Breast epithelium (tissue), 4 donors: ENCODE results near the gene CDK19. TPM values are rescaled to one million over a fixed set of nuclear protein-coding genes. Genes with fewer than 3 reads are reported as not detected.

Source experiments
- DNase-seq, 2 donors: peaks; one replicate each; pipeline ENCODE4 v3.0.0-alpha.2; 2019; ENCODE audit warnings: low spot score in 2 of 2
- H3K27ac ChIP-seq, 2 donors: fragments of 200-600 bp; sonication (generic) in 1 of 2; one replicate each; pipeline ENCODE4 v1.5.1; 2016 to 2019; ENCODE audit warnings: mild to moderate bottlenecking in 1 of 2
- H3K27me3 ChIP-seq, 2 donors: fragments of 200-600 bp; sonication (generic) in 1 of 2; one replicate each; pipeline versions ENCODE4 v1.5.1 to v1.6.0; 2017 to 2019; ENCODE audit warnings: control low read depth in 1 of 2, mild to moderate bottlenecking in 1 of 2
- H3K36me3 ChIP-seq: fragments of 200-600 bp; one replicate; pipeline ENCODE4 v1.5.1; 2019
- H3K4me1 ChIP-seq, 2 donors: fragments of 200-600 bp; sonication (generic); one replicate each; pipeline ENCODE4 v1.5.1; 2016 to 2019; ENCODE audit warnings: control low read depth in 1 of 2
- H3K4me3 ChIP-seq, 3 donors: fragments of 200-600 bp; sonication (generic); 1 replicate in 2 of 3; 2 replicates in 1 of 3; pipeline ENCODE4 v1.5.1; 2016 to 2019; ENCODE audit warnings: mild to moderate bottlenecking in 3 of 3, moderate library complexity in 2 of 3
- H3K9me3 ChIP-seq, 2 donors: fragments of 200-600 bp; sonication (generic) in 1 of 2; one replicate each; pipeline ENCODE4 v1.5.1; 2016 to 2019; ENCODE audit warnings: control low read depth in 1 of 2
- CTCF ChIP-seq, 3 donors: fragments of 450-650 bp; IDR thresholded peaks; one replicate each; pipeline ENCODE4 v1.5.1; 2016 to 2017; ENCODE audit warnings: antibody characterized with exemption in 3 of 3, mild to moderate bottlenecking in 3 of 3, moderate library complexity in 3 of 3
- POLR2A ChIP-seq: fragments of 450-650 bp; IDR thresholded peaks from one replicate; pipeline ENCODE4 v1.6.1; 2016; ENCODE audit warnings: antibody characterized with exemption, mild to moderate bottlenecking, moderate library complexity
- POLR2AphosphoS5 ChIP-seq, 3 donors: sonication (generic); formaldehyde crosslinking; IDR thresholded peaks; one replicate each; pipeline ENCODE4 v1.6.1; 2017; ENCODE audit warnings: antibody characterized with exemption in 3 of 3
- intact Hi-C: fragments of 100-400 bp; cut with DNase I; formaldehyde crosslinking; loops from one replicate; pipeline ENCODE4 v1.15.1; 2023; ENCODE audit warnings: low total_unique reads
- total RNA-seq, 3 donors: library from RNA; depleted of rRNA; stranded (reverse); fragments of >200 nt; gene quantifications; one replicate each; pipeline ENCODE4 v1.1.0, GENCODE V29; 2016

Gene CDK19
- total RNA-seq, 3 donors from 2014 or later: 14.1 to 17.9 (median 17.9) TPM

GRCh38 chr6:110690916-110691315 is 124.4 kb downstream of the CDK19 start:
- Histone ChIP-seq H3K36me3 (no peaks in the 10 kb centered on the region), H3K9me3 (no peaks in the 10 kb centered on the region), H3K27ac (no peak overlapping the region), H3K4me1 (peaks cover 0 to 10% of the 10 kb centered on the region in 2 donors), H3K27me3 (no peaks in the 10 kb centered on the region), H3K4me3 (no peak overlapping the region)
- intact Hi-C loops: no loop called here
- no peak for DNase-seq
- TF ChIP-seq CTCF (IDR thresholded peaks at IDR 0.05): no peak
- TF ChIP-seq POLR2A: no peak
- TF ChIP-seq POLR2AphosphoS5 (IDR thresholded peaks at IDR 0.05): no peak

- TF ChIP-seq POLR2AphosphoS5 (IDR thresholded peaks at IDR 0.05) (no peak), POLR2A (no peak), CTCF (IDR thresholded peaks at IDR 0.05) (no peak)
- Histone ChIP-seq H3K27me3 (no peaks in the 10 kb centered on the region), H3K4me3 (no peak overlapping the region), H3K9me3 (no peaks in the 10 kb centered on the region), H3K4me1 (peaks cover 0 to 10% of the 10 kb centered on the region in 2 donors), H3K36me3 (no peaks in the 10 kb centered on the region), H3K27ac (no peak overlapping the region)
- intact Hi-C loops: no loop called here
- no peak for DNase-seq
Observed at GRCh38 chr6:110690106-110690654, 125.1 kb downstream of the CDK19 start.

GRCh38 chr6:110689275-110689935 is 125.9 kb downstream of the CDK19 start:
- Histone ChIP-seq H3K4me1 (peaks cover 0 to 10% of the 10 kb centered on the region in 2 donors), H3K9me3 (no peaks in the 10 kb centered on the region), H3K36me3 (no peaks in the 10 kb centered on the region), H3K27ac (no peak overlapping the region), H3K4me3 (no peak overlapping the region), H3K27me3 (no peaks in the 10 kb centered on the region)
- DNase-seq: no peak
- intact Hi-C loops: loop anchor here (10.0 kb wide), 2 partner anchors 255 to 455 kb away; no protein-coding TSS in a partner anchor
- TF ChIP-seq CTCF (IDR thresholded peaks at IDR 0.05) (no peak), POLR2AphosphoS5 (IDR thresholded peaks at IDR 0.05) (no peak), POLR2A (no peak)

GRCh38 chr6:110688661-110689268 is 126.5 kb downstream of the CDK19 start:
- Histone ChIP-seq H3K9me3 (no peaks in the 10 kb centered on the region), H3K4me1 (peaks cover 0 to 10% of the 10 kb centered on the region in 2 donors), H3K27ac (no peak overlapping the region), H3K27me3 (no peaks in the 10 kb centered on the region), H3K4me3 (no peak overlapping the region), H3K36me3 (no peaks in the 10 kb centered on the region)
- no peak for DNase-seq
- TF ChIP-seq CTCF (IDR thresholded peaks at IDR 0.05) (no peak), POLR2A (no peak), POLR2AphosphoS5 (IDR thresholded peaks at IDR 0.05) (no peak)
- intact Hi-C loops: loop anchor here (10.0 kb wide), 2 partner anchors 256 to 454 kb away; no protein-coding TSS in a partner anchor

GRCh38 chr6:110687326-110687725 is 127.9 kb downstream of the CDK19 start:
- H3K4me3 ChIP-seq: no peak overlapping the region
- H3K27me3 ChIP-seq: no peaks in the 10 kb centered on the region
- H3K27ac ChIP-seq: no peak overlapping the region
- no peak for DNase-seq
- no peak for TF ChIP-seq CTCF (IDR thresholded peaks at IDR 0.05)
- TF ChIP-seq POLR2A: no peak
- no peak for TF ChIP-seq POLR2AphosphoS5 (IDR thresholded peaks at IDR 0.05)
- no peaks in the 10 kb centered on the region for H3K9me3 ChIP-seq
- no peaks in the 10 kb centered on the region for H3K36me3 ChIP-seq
- intact Hi-C loops: loop anchor here (10.0 kb wide), 2 partner anchors 257 to 453 kb away; no protein-coding TSS in a partner anchor
- H3K4me1 ChIP-seq: peaks cover 0 to 10% of the 10 kb centered on the region in 2 donors
